Measurements from ENCODE around the gene C2orf42. TPM values are rescaled to one million over a fixed set of nuclear protein-coding genes. Genes with fewer than 3 reads are reported as not detected.
"Not testable (repeated sequence)": the region's sequence is repeated elsewhere in the genome, so short reads cannot be mapped to it uniquely, and the experiment has no call there.

The C2orf42 gene
- total RNA-seq = 11.5 TPM

GRCh38 chr2:70190418-70191243 lies at the start of gene C2orf42:
Gene C2orf42, minus strand, starts transcription at chr2:70191019. Its CDS starts 9,034 bp downstream, at chr2:70181985.
- DNase-seq = peak; percentile 97

GRCh38 chr2:70240599-70240998 lies 49.8 kb upstream of the C2orf42 start:
- DNase-seq = no peak

- no peak for DNase-seq
Observed at GRCh38 chr2:70233926-70234325, 43.1 kb upstream of the C2orf42 start.

GRCh38 chr2:70226781-70227180 lies 36.0 kb upstream of the C2orf42 start:
- DNase-seq = no peak

GRCh38 chr2:70223305-70223704 lies 32.5 kb upstream of the C2orf42 start:
- DNase-seq = not testable (repeated sequence)

GRCh38 chr2:70214953-70215549 lies 24.2 kb upstream of the C2orf42 start:
- no peak for DNase-seq

GRCh38 chr2:70214365-70214764 lies 23.5 kb upstream of the C2orf42 start:
- no peak for DNase-seq

- no peak for DNase-seq
Observed at GRCh38 chr2:70212298-70212932, 21.6 kb upstream of the C2orf42 start.

GRCh38 chr2:70211595-70211994 lies 20.8 kb upstream of the C2orf42 start:
- DNase-seq = no peak

- no peak for DNase-seq
Observed at GRCh38 chr2:70204452-70204851, 13.6 kb upstream of the C2orf42 start.

- DNase-seq = no peak
Observed at GRCh38 chr2:70203086-70203485, 12.3 kb upstream of the C2orf42 start.

- no peak for DNase-seq
Observed at GRCh38 chr2:70202236-70202806, 11.5 kb upstream of the C2orf42 start.

- DNase-seq = no peak
Observed at GRCh38 chr2:70201831-70202230, 11.0 kb upstream of the C2orf42 start.

GRCh38 chr2:70201225-70201768 lies 10.5 kb upstream of the C2orf42 start:
- no peak for DNase-seq

GRCh38 chr2:70199320-70199864 lies 8.6 kb upstream of the C2orf42 start:
- no peak for DNase-seq

- no peak for DNase-seq
Observed at GRCh38 chr2:70192516-70192915, 1.7 kb upstream of the C2orf42 start.

GRCh38 chr2:70191244-70191735 lies 471 bp upstream of the C2orf42 start:
- DNase-seq = no peak

GRCh38 chr2:70188460-70188859 lies 2.4 kb downstream of the C2orf42 start:
- DNase-seq = no peak

- DNase-seq = not testable (repeated sequence)
Observed at GRCh38 chr2:70187170-70187569, 3.6 kb downstream of the C2orf42 start.

GRCh38 chr2:70182689-70183088 lies 8.1 kb downstream of the C2orf42 start:
- no peak for DNase-seq

- no peak for DNase-seq
Observed at GRCh38 chr2:70181363-70181956, 9.4 kb downstream of the C2orf42 start.

GRCh38 chr2:70173520-70173919 lies 17.3 kb downstream of the C2orf42 start:
- DNase-seq = no peak
